ENCODE data around the gene CRYBB1.

CRYBB1 gene

GRCh38 chr22:26617271-26618199, at the start of gene CRYBB1:
Gene CRYBB1 (minus strand): TSS chr22:26618027. CDS start chr22:26616319, 1,708 bp downstream.
- peak within 1 kb of the TSS in 7 of 21 experiments; percentile 6 to 67 (median 25) for H3K27ac ChIP-seq
- H3K4me3 ChIP-seq = no peak within 1 kb of the TSS

DNA sequence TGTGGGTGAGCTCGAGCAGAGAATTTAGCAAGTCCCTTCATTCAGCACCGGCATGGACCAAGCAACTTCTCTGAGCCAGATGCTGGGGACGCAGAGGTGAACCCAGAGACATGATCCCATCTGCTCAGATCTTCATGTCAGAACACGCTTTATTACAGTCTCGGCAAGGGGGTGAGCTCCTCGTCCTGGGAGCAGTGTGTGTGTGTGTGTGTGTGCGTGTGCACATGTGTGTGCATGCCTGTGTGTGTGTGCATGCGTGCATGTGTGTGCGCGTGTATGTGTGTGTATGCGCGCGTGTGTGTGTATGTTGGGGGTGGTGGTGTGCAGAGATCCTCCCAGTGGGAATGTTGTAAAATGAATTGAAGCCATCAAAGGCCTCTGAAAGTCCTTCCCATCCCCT, 49.3 kb upstream of the CRYBB1 start:
- H3K4me3 ChIP-seq = no peak overlapping the region
- H3K27ac ChIP-seq = no peak overlapping the region

- Histone ChIP-seq H3K4me3 (no peak overlapping the region), H3K27ac (peak overlapping the region in 2 of 21 experiments; percentile 8 to 75)
Observed at GRCh38 chr22:26665813-26666231, 48.0 kb upstream of the CRYBB1 start.

DNA sequence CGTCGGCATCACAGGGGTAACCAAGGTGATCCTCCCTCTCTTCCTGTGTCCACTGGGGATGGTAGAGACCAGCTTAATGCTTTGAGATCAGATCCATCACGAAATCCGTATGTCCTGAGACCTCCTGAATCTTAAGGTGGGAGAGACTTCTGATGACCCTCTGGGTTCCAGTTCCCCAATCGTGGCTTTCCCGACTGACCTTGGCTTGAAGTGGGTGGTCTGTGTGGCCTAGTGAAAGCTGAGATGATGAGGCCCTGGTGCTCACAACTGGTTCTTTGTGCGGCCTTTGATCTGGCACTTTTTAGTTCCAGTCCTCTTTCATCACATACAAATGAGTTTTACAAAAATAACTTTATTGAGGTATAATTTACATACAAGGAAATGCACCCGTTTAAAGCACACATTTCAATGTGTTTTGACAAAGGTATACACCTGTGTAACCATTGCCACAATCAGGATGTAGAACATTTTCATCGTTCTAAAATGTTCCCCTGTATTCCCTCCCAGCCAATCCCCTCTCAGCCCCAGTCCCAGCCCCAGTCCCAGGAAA, 45.6 kb upstream of the CRYBB1 start:
- no peak overlapping the region for H3K27ac ChIP-seq
- no peak overlapping the region for H3K4me3 ChIP-seq

DNA sequence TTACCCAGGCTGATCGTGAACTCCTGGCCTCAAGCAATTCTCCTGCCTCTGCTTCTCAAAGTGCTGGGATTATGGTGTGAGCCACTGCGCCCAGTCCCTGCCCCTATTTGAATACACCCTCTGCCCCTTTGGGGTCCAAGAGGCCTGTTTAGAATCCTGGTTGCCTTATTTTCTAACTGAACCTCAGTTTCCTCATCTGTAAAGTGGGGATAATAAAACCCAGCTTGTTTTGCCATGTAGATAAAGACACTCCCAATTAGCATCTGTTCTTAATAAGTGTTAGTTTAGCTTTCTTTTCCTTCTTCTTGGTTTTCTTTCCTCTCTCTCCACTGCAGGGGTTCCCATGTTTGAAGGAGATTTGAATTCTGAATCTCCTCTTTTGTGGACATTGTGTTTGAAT, 44.3 kb upstream of the CRYBB1 start:
- Histone ChIP-seq H3K27ac (no peak overlapping the region), H3K4me3 (no peak overlapping the region)

DNA sequence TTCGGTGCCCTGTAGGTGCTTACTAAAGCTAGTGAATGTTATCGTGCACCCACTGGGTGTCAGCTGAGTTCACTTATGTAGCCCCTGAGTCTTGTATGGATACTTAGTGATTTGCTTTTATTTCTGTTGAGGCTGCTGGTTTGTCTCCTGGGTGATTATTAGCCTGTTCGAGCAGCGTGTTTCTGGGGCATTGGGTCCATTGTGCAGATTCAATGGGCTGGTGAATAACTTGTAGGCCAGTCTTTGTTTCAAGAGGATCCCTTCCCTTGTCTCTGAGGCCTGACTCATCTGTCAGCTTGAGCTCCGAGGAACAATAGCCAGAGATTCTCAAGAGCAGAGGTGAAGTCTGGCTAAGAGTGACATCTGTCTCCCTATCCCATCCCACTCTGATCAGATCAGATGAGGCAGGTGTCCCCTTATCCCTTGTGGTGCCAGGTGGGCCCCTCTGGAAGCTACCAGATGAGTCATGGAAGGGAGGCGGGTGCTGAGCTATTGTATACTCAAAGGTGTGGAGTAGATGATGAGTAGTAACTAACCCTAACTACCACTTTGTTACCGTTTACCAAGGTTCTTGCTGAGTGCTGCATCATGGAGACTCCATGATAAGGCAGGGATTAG, 43.2 kb upstream of the CRYBB1 start:
- Histone ChIP-seq H3K4me3 (no peak overlapping the region), H3K27ac (no peak overlapping the region)

GRCh38 chr22:26660356-26660755, 42.5 kb upstream of the CRYBB1 start:
- Histone ChIP-seq H3K27ac (no peak overlapping the region), H3K4me3 (no peak overlapping the region)

GRCh38 chr22:26658671-26659478, 41.0 kb upstream of the CRYBB1 start:
- Histone ChIP-seq H3K4me3 (peak overlapping the region; percentile 15 to 39 (median 31)), H3K27ac (peak overlapping the region in 8 of 21 experiments; percentile 16 to 76 (median 43))

DNA sequence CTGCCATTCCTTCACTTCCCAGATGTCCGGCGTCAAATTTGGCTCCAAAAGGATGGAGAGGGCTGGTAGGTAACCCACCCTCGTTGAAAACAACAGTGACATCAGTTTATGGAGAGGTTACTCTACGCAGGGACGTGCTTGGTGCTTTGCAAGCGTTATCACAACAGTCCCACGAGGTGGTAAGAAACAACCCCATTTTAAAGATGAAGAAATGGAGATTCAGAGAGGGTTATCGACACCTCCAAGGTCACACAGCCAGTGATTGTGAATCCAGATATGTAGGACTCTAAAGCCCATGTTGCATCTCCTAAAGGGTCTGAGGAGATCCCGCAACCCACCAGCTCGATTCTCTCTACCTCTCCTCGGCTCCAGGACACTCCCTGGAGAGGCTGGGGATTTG, 40.3 kb upstream of the CRYBB1 start:
- Histone ChIP-seq H3K27ac (peak overlapping the region in 7 of 21 experiments; percentile 16 to 76 (median 49)), H3K4me3 (peak overlapping the region; percentile 28 to 39 (median 31))

DNA sequence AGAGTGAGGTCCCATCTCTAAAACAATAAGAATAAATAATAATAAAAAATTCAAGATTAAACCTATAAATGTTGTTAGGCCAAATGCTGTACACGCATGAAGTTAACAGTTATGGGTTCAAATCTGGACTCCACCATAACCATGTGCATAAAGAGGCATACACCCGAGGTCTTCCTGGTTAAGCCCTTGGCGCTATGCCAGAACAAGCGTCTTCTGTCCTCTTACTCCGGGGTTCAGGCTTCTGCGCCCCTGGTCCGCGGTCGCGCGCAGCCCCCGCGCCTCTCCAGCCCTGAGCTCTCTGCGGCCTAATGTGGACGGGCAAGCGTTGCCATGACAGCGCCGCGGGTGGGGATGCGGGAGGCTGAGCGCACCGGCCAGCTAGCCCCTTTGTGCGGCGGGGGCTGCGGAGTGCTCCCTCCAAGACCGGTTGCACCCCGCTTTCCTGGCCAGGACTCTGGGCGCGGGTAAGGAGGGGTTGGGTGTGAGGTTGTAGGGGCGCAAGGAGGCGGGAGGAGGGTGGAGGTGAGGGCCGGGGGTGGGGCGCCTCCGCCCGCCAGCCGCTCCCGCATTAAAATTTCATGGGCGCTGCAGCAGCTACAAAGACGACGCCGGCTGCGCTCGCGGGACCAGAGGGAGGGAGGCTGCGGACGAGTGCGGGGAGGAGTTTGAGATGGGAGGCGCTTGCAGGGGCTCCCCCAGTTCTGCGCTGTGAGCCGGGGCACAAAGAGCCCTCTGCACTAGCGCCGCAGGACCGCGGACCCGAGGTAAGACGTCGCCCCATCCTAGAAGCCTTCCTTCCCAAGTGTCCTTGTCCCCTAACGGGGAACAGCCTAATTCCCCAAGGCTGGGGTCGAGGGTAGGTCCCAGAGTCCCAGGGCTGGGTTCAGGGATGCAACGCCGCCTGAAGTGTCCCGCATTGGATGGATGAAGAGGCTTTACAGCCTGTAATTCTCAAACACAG, 39.3 kb upstream of the CRYBB1 start, which contains the start of gene MIAT:
Gene MIAT (plus strand): TSS at position 698 of the 961 bp plus-strand sequence.
- Histone ChIP-seq H3K4me3 (peak within 1 kb of the TSS; percentile 28 to 39 (median 31)), H3K27ac (peak within 1 kb of the TSS in 9 of 21 experiments; percentile 16 to 76 (median 37))

DNA sequence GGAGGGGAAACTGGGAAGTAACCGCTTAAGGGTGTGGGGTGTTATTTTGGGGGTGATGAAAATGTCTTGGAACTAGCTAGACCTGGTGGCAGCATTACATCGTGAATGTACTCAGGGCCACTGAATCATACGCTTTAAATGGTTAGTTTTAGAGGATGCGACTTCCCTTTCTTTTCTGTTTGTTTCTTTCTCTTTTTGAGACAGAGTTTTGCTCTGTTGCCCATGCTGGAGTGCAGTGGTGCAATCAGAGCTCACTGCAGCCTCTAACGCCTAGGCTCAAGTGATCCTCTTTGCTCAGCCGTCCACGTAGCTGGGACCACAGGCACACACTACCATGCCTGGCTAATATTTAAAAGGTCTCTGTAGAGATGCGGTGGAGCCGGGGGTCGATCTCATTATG, 34.0 kb upstream of the CRYBB1 start:
- Histone ChIP-seq H3K27ac (no peak overlapping the region), H3K4me3 (no peak overlapping the region)

GRCh38 chr22:26650722-26651421, 33.0 kb upstream of the CRYBB1 start:
- no peak overlapping the region for H3K27ac ChIP-seq
- no peak overlapping the region for H3K4me3 ChIP-seq

GRCh38 chr22:26648528-26649388, 30.9 kb upstream of the CRYBB1 start:
- Histone ChIP-seq H3K4me3 (no peak overlapping the region), H3K27ac (peak overlapping the region in 4 of 21 experiments; percentile 35 to 86 (median 60))

GRCh38 chr22:26648011-26648497, 30.2 kb upstream of the CRYBB1 start:
- H3K27ac ChIP-seq = peak overlapping the region in 6 of 21 experiments; percentile 22 to 86 (median 44)
- no peak overlapping the region for H3K4me3 ChIP-seq

GRCh38 chr22:26646158-26646557, 28.3 kb upstream of the CRYBB1 start:
- H3K27ac ChIP-seq = peak overlapping the region in 2 of 21 experiments; percentile 14 to 17
- H3K4me3 ChIP-seq = no peak overlapping the region

GRCh38 chr22:26643418-26644100, 25.7 kb upstream of the CRYBB1 start:
- H3K4me3 ChIP-seq = no peak overlapping the region
- peak overlapping the region in 9 of 21 experiments; percentile 11 to 92 (median 68) for H3K27ac ChIP-seq
